NCI-H2196 treated with DMSO at 0.1 percent for 48 hours (cell line): ENCODE measurements around the gene CLIP2.
"Not testable (repeated sequence)": the region's sequence is repeated elsewhere in the genome, so short reads cannot be mapped to it uniquely, and the experiment has no call there.

ENCODE experiments used
- DNase-seq: peaks from one replicate; lab custom pipeline; 2025; ENCODE audit not compliant: unreplicated experiment; lab: John Stamatoyannopoulos, UW

CLIP2 gene

GRCh38 chr7:74294191-74294998 is 5.2 kb downstream of the CLIP2 start:
- DNase-seq, result no peak

- DNase-seq, result no peak
Measured at GRCh38 chr7:74297516-74298233, 8.5 kb downstream of the CLIP2 start.

- no peak for DNase-seq
Measured at GRCh38 chr7:74299401-74299800, 10.2 kb downstream of the CLIP2 start.

GRCh38 chr7:74300926-74301325 is 11.7 kb downstream of the CLIP2 start:
- DNase-seq, result no peak

- no peak for DNase-seq
Measured at GRCh38 chr7:74302745-74303221, 13.6 kb downstream of the CLIP2 start.

- no peak for DNase-seq
Measured at GRCh38 chr7:74304550-74304949, 15.3 kb downstream of the CLIP2 start.

- no peak for DNase-seq
Measured at GRCh38 chr7:74306004-74306729, 17.0 kb downstream of the CLIP2 start.

GRCh38 chr7:74306730-74307469 is 17.7 kb downstream of the CLIP2 start:
- no peak for DNase-seq

- no peak for DNase-seq
Measured at GRCh38 chr7:74307738-74308505, 18.7 kb downstream of the CLIP2 start.

- DNase-seq, result no peak
Measured at GRCh38 chr7:74309181-74309580, 20.0 kb downstream of the CLIP2 start.

- DNase-seq, result no peak
Measured at GRCh38 chr7:74311305-74311744, 22.1 kb downstream of the CLIP2 start.

- no peak for DNase-seq
Measured at GRCh38 chr7:74312418-74313028, 23.3 kb downstream of the CLIP2 start.

GRCh38 chr7:74315891-74316290 is 26.7 kb downstream of the CLIP2 start:
- not testable (repeated sequence) for DNase-seq

GRCh38 chr7:74317146-74317782 is 28.1 kb downstream of the CLIP2 start:
- no peak for DNase-seq

- no peak for DNase-seq
Measured at GRCh38 chr7:74318043-74318442, 28.8 kb downstream of the CLIP2 start.

- no peak for DNase-seq
Measured at GRCh38 chr7:74320645-74321221, 31.5 kb downstream of the CLIP2 start.

- DNase-seq, result not testable (repeated sequence)
Measured at GRCh38 chr7:74322892-74323291, 33.7 kb downstream of the CLIP2 start.

- DNase-seq, result no peak
Measured at GRCh38 chr7:74324531-74325209, 35.5 kb downstream of the CLIP2 start.
